Measurements from ENCODE around the gene KDM2A. TPM values are rescaled to one million over a fixed set of nuclear protein-coding genes. Genes with fewer than 3 reads are reported as not detected.
A peak's percentile ranks its signal among the peaks of the same experiment; 100 is the strongest.

KDM2A gene
- total and polyA plus RNA-seq, 2 donors (not counting 3 experiments of a cell fraction or from before 2014, with no cell fraction given): 72.2 to 79.5 TPM

DNA sequence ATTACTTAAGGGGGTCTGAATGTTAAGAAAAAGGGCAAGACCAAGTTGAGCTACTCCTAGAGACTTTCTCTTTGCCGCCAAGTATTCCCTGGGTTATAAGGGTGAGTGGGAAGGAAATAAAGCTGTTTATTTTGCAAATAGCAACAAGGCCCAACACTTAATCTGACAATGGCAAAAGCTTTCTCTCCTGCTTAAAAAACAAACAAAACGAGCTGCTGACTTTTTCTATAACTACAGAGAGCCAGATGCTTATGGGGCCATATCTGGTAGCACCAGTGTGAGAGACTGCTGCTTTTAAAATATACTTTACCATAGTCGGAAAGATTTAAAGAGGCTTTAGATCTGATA, 2.3 kb upstream of the KDM2A start:
- POLR2A ChIA-PET: no interaction called here
- Histone ChIP-seq H3K9me3 (replicated peaks; ENCODE audit: control insufficient read depth, insufficient read depth, low read length) (no peaks in the 10 kb centered on the region), H3K79me2 (ENCODE audit: control insufficient read depth, insufficient read depth, low read length) (peaks cover 26% of the 10 kb centered on the region), H3K36me3 (ENCODE audit: control insufficient read depth in 2 of 2, extremely low read depth in 1 of 2, insufficient read depth in 2 of 2, low read length in 2 of 2) (no peaks in the 10 kb centered on the region), H3K27ac (ENCODE audit: insufficient read depth, low read depth, low read length) (no peak overlapping the region), H3K27me3 (ENCODE audit: control insufficient read depth in 2 of 2, insufficient read depth in 2 of 2, low read length in 2 of 2) (peaks cover under 1 to 1% of the 10 kb centered on the region in 2 experiments), H3K9me1 (replicated peaks; ENCODE audit: control insufficient read depth, extremely low read depth, insufficient read depth, low read length) (no peaks in the 10 kb centered on the region), H2AFZ (ENCODE audit: low read depth, low read length) (no peak overlapping the region), H3K4me2 (ENCODE audit: insufficient read depth, low read length) (no peak overlapping the region), H3K9ac (replicated peaks; ENCODE audit: extremely low read depth, insufficient read depth, low read length) (no peak overlapping the region), H3K4me3 (replicated peaks in 1 of 3; ENCODE audit: insufficient read depth in 1 of 3, low read depth in 1 of 3, low read length in 3 of 3) (no peak overlapping the region), H4K20me1 (replicated peaks; ENCODE audit: control insufficient read depth, extremely low read depth, insufficient read depth, low read length) (peaks cover 2% of the 10 kb centered on the region), H3K4me1 (ENCODE audit: control insufficient read depth, extremely low read depth, insufficient read depth, low read length) (peaks cover 16% of the 10 kb centered on the region)
- TF ChIP-seq POLR2A (IDR thresholded peaks at IDR 0.05; ENCODE audit: low read depth, low read length) (no peak), POLR2AphosphoS5 (IDR thresholded peaks at IDR 0.05; ENCODE audit: insufficient read depth, low read depth, low read length) (no peak), EZH2 (IDR thresholded peaks at IDR 0.05; ENCODE audit: borderline replicate concordance, low read depth, low read length, severe bottlenecking) (no peak), FOS (IDR thresholded peaks at IDR 0.05; ENCODE audit: borderline replicate concordance, insufficient read depth, low read length) (no peak), CTCF (IDR thresholded peaks at IDR 0.05; ENCODE audit: extremely low read depth in 1 of 2, insufficient read depth in 1 of 2, low read depth in 1 of 2, low read length in 2 of 2) (no peak), GATA2 (IDR thresholded peaks at IDR 0.05; ENCODE audit: insufficient read depth, insufficient read length, low read depth, low read length) (no peak), JUN (IDR thresholded peaks at IDR 0.05; ENCODE audit: borderline replicate concordance, insufficient read depth, insufficient read length, low read depth) (no peak), MYC (IDR thresholded peaks at IDR 0.05; ENCODE audit: low read depth, low read length) (no peak)
- TF ChIP-seq, protein P1, sequence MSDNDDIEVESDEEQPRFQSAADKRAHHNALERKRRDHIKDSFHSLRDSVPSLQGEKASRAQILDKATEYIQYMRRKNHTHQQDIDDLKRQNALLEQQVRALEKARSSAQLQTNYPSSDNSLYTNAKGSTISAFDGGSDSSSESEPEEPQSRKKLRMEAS (IDR thresholded peaks at IDR 0.05; ENCODE audit: insufficient read depth, insufficient read length): no peak
- intact Hi-C loops (cut with micrococcal nuclease) (no loop called here), dilution Hi-C loops (cut with MboI; ENCODE audit: extremely low pct_ligation_motif_present, low sequenced_read_pairs) (no loop called here)
- TSS peak; percentile 31 for BruUV-seq (replicated peaks)
- no peak for FAIRE-seq
- no peak for DNase-seq (ENCODE audit: low read depth, low spot score)
- CTCF ChIA-PET: interaction anchor here (0.8 to 3.6 kb wide), 5 partner anchors 10 to 35 kb away, joined by 3 to 11 read pairs (median 3); no protein-coding TSS in a partner anchor
